T-cell (primary cell): ENCODE measurements around the gene AK8. TPM values are rescaled to one million over a fixed set of nuclear protein-coding genes. Genes with fewer than 3 reads are reported as not detected.

Experiments used
- ATAC-seq, 4 experiments: fragments of 200-7000 bp in 3 of 4; fragments of 150-1000 bp in 1 of 4; cut with Tn5 transposase; replicated peaks in 1 of 4; 1 replicate in 3 of 4; 2 replicates in 1 of 4; pipeline ENCODE4 v1.10.0; 2021; ENCODE audit warnings: moderate library complexity in 3 of 4, mild to moderate bottlenecking in 2 of 4, moderate number of reproducible peaks in 1 of 4
- CTCF ChIA-PET, 2 donors: fragments of 300-600 bp; sonication (Branson Sonifier 250); formaldehyde crosslinking; loops; one replicate each; lab custom pipeline; 2022; ENCODE audit warnings: antibody characterized with exemption in 2 of 2; lab: Charles Lee
- POLR2A ChIA-PET, 2 donors: fragments of 300-600 bp; sonication (Branson Sonifier 250); formaldehyde crosslinking; loops; one replicate each; lab custom pipeline; 2022; ENCODE audit warnings: antibody characterized with exemption in 2 of 2; lab: Charles Lee
- DNase-seq, 35 experiments: peaks; one replicate each; pipeline versions ENCODE4 v3.0.0 to v3.0.0-alpha.2; 2013 to 2023
- H3K27ac ChIP-seq: one replicate; pipeline ENCODE4 v1.5.1; 2013; ENCODE audit warnings: low read length
- H3K27me3 ChIP-seq, 2 experiments: replicated peaks in 1 of 2; 1 replicate in 1 of 2; 2 replicates in 1 of 2; pipeline versions ENCODE4 v1.6.1 to v1.7.0; 2013; ENCODE audit warnings: low read length in 1 of 2, mixed read lengths in 1 of 2; ENCODE audit not compliant: control insufficient read depth in 2 of 2, insufficient read depth in 2 of 2; ENCODE audit errors: extremely low read depth in 1 of 2
- H3K36me3 ChIP-seq, 2 donors: 1 replicate in 1 of 2; 2 replicates in 1 of 2; pipeline versions ENCODE4 v1.6.1 to v1.7.0; 2013; ENCODE audit warnings: low read length in 1 of 2; ENCODE audit not compliant: control insufficient read depth in 2 of 2, insufficient read depth in 1 of 2; ENCODE audit errors: extremely low read depth in 1 of 2
- H3K4me1 ChIP-seq, 2 experiments: 1 replicate in 1 of 2; 2 replicates in 1 of 2; pipeline versions ENCODE4 v1.6.1 to v1.7.0; 2013; ENCODE audit warnings: low read length in 2 of 2, mixed read lengths in 1 of 2; ENCODE audit not compliant: insufficient read depth in 2 of 2, control insufficient read depth in 1 of 2; ENCODE audit errors: extremely low read depth in 1 of 2
- H3K4me3 ChIP-seq, 2 donors: 1 replicate in 1 of 2; 2 replicates in 1 of 2; pipeline versions ENCODE4 v1.5.1 to v1.7.0; 2013; ENCODE audit warnings: mild to moderate bottlenecking in 2 of 2, low read length in 1 of 2, moderate library complexity in 1 of 2; ENCODE audit not compliant: control insufficient read depth in 1 of 2; ENCODE audit errors: extremely low read depth in 1 of 2
- H3K9me3 ChIP-seq: 2 replicates; pipeline ENCODE4 v1.7.0; 2013
- H3K27ac Mint-ChIP-seq, 2 donors: one replicate each; pipeline ENCODE4 v1.8.0; 2020 to 2021; ENCODE audit warnings: mild to moderate bottlenecking in 2 of 2, mixed read lengths in 2 of 2
- H3K27me3 Mint-ChIP-seq, 2 donors: one replicate each; pipeline ENCODE4 v1.8.0; 2021 to 2022; ENCODE audit warnings: mixed read lengths in 2 of 2
- H3K36me3 Mint-ChIP-seq: one replicate; pipeline ENCODE4 v1.8.0; 2021; ENCODE audit warnings: mixed read lengths
- H3K4me1 Mint-ChIP-seq, 3 donors: one replicate each; pipeline ENCODE4 v1.8.0; 2020 to 2022; ENCODE audit warnings: mixed read lengths in 3 of 3, mild to moderate bottlenecking in 1 of 3
- H3K4me3 Mint-ChIP-seq, 3 donors: one replicate each; pipeline ENCODE4 v1.8.0; 2020 to 2022; ENCODE audit warnings: mild to moderate bottlenecking in 3 of 3, mixed read lengths in 3 of 3, moderate library complexity in 3 of 3
- H3K9me3 Mint-ChIP-seq, 3 donors: one replicate each; pipeline ENCODE4 v1.8.0; 2020 to 2022; ENCODE audit warnings: mixed read lengths in 3 of 3
- WGBS: methylation state at CpG from one replicate; pipeline ENCODE4 v1.1.5; 2013; ENCODE audit warnings: missing lambda C conversion rate; ENCODE audit not compliant: insufficient coverage; 5-methylcytosine and 5-hydroxymethylcytosine counted together
- total RNA-seq, 35 experiments: library from RNA in 6 of 35; stranded (reverse) in 6 of 35; fragments of 120-200 nt in 1 of 35; gene quantifications; one replicate each; pipeline versions ENCODE4 v1.2.1 to v1.2.4 and lab custom pipeline; 2013 to 2026

AK8 gene
- total RNA-seq, 5 donors from 2014 or later (not counting 1 experiment from before 2014, with no cell fraction given) = not detected

GRCh38 chr9:132729235-132729890, 148.7 kb downstream of the AK8 start:
- Histone ChIP-seq H3K4me3 (no peak overlapping the region), H3K27me3 (peaks cover 0 to 36% of the 10 kb centered on the region in 2 experiments), H3K9me3 (no peaks in the 10 kb centered on the region), H3K36me3 (no peaks in the 10 kb centered on the region), H3K4me1 (no peaks in the 10 kb centered on the region), H3K27ac (no peak overlapping the region)
- H3K27ac Mint-ChIP-seq = no peak overlapping the region
- no peaks in the 10 kb centered on the region for H3K9me3 Mint-ChIP-seq
- ATAC-seq (no peak), DNase-seq (no peak)
- ChIA-PET POLR2A (no interaction called here), CTCF (no interaction called here)
- WGBS = 73% methylated on average over 5 of the region's 5 CpGs
- peaks cover 23 to 35% of the 10 kb centered on the region in 2 donors for H3K27me3 Mint-ChIP-seq
- no peak overlapping the region for H3K4me3 Mint-ChIP-seq
- no peaks in the 10 kb centered on the region for H3K36me3 Mint-ChIP-seq
- H3K4me1 Mint-ChIP-seq = no peaks in the 10 kb centered on the region

- H3K4me3 Mint-ChIP-seq = no peak overlapping the region
- ChIA-PET POLR2A (no interaction called here), CTCF (no interaction called here)
- Histone ChIP-seq H3K9me3 (no peaks in the 10 kb centered on the region), H3K36me3 (no peaks in the 10 kb centered on the region), H3K27me3 (peaks cover 0 to 35% of the 10 kb centered on the region in 2 experiments), H3K4me1 (no peaks in the 10 kb centered on the region), H3K4me3 (no peak overlapping the region), H3K27ac (no peak overlapping the region)
- no peaks in the 10 kb centered on the region for H3K36me3 Mint-ChIP-seq
- no peaks in the 10 kb centered on the region for H3K4me1 Mint-ChIP-seq
- WGBS = no CpG with 5 or more reads among the region's 2 CpGs
- DNase-seq = no peak
- no peak for ATAC-seq
- H3K9me3 Mint-ChIP-seq = no peaks in the 10 kb centered on the region
- H3K27ac Mint-ChIP-seq = no peak overlapping the region
- H3K27me3 Mint-ChIP-seq = peaks cover 23 to 40% of the 10 kb centered on the region in 2 donors
Observed at GRCh38 chr9:132728497-132728896, 149.6 kb downstream of the AK8 start.

DNA sequence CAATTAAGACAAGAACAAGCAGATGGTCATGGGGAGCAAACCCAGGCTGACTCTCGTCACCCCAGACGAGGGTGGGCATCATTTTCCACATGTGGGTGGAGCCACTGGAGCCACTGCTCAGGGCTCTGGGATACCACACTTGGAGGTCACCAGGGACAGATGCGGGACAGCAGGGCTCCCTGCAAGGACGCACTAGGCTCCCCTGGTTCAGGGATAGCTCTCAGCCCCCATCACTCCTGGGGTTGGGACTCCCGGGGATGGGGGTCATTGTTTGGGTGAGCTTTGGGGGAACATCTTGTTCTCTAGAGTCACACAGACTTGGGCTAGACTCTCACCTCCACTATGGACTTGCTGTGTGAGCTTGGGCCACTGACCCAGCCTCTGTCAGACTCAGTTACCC, 150.0 kb downstream of the AK8 start:
- POLR2A ChIA-PET = no interaction called here
- 76% methylated on average over 2 of the region's 5 CpGs for WGBS
- no peak overlapping the region for H3K27ac Mint-ChIP-seq
- no peaks in the 10 kb centered on the region for H3K4me1 Mint-ChIP-seq
- H3K27me3 Mint-ChIP-seq = peaks cover 25 to 43% of the 10 kb centered on the region in 2 donors
- H3K27ac ChIP-seq = no peak overlapping the region
- H3K9me3 Mint-ChIP-seq = no peaks in the 10 kb centered on the region
- H3K4me3 Mint-ChIP-seq = no peak overlapping the region
- H3K4me3 ChIP-seq = no peak overlapping the region
- no peaks in the 10 kb centered on the region for H3K36me3 Mint-ChIP-seq
- no peaks in the 10 kb centered on the region for H3K36me3 ChIP-seq
- H3K4me1 ChIP-seq = no peaks in the 10 kb centered on the region
- CTCF ChIA-PET = no interaction called here
- H3K27me3 ChIP-seq = peaks cover 0 to 31% of the 10 kb centered on the region in 2 experiments
- no peaks in the 10 kb centered on the region for H3K9me3 ChIP-seq
- DNase-seq (no peak), ATAC-seq (no peak)

GRCh38 chr9:132726576-132727130, 151.4 kb downstream of the AK8 start:
- no peak overlapping the region for H3K27ac Mint-ChIP-seq
- ChIA-PET POLR2A (no interaction called here), CTCF (no interaction called here)
- ATAC-seq (no peak), DNase-seq (no peak)
- Histone ChIP-seq H3K27me3 (peaks cover 0 to 34% of the 10 kb centered on the region in 2 experiments), H3K4me3 (no peak overlapping the region), H3K27ac (no peak overlapping the region), H3K9me3 (no peaks in the 10 kb centered on the region), H3K4me1 (no peaks in the 10 kb centered on the region), H3K36me3 (no peaks in the 10 kb centered on the region)
- no peaks in the 10 kb centered on the region for H3K36me3 Mint-ChIP-seq
- peaks cover 24 to 40% of the 10 kb centered on the region in 2 donors for H3K27me3 Mint-ChIP-seq
- H3K9me3 Mint-ChIP-seq = no peaks in the 10 kb centered on the region
- WGBS = 61% methylated on average over 3 of the region's 8 CpGs
- no peaks in the 10 kb centered on the region for H3K4me1 Mint-ChIP-seq
- H3K4me3 Mint-ChIP-seq = no peak overlapping the region

- Histone ChIP-seq H3K4me3 (no peak overlapping the region), H3K36me3 (no peaks in the 10 kb centered on the region), H3K4me1 (no peaks in the 10 kb centered on the region), H3K27me3 (peaks cover 0 to 32% of the 10 kb centered on the region in 2 experiments), H3K9me3 (no peaks in the 10 kb centered on the region), H3K27ac (no peak overlapping the region)
- ChIA-PET POLR2A (no interaction called here), CTCF (interaction anchor here in 1 of 2 donors (0.6 kb wide), 1 partner anchor 1593 kb away, joined by 4 read pairs; no protein-coding TSS in a partner anchor)
- H3K4me1 Mint-ChIP-seq = no peaks in the 10 kb centered on the region
- no peak overlapping the region for H3K27ac Mint-ChIP-seq
- no peaks in the 10 kb centered on the region for H3K36me3 Mint-ChIP-seq
- no peak for DNase-seq
- no peaks in the 10 kb centered on the region for H3K9me3 Mint-ChIP-seq
- H3K4me3 Mint-ChIP-seq = no peak overlapping the region
- 88% methylated on average over 6 of the region's 13 CpGs for WGBS
- no peak for ATAC-seq
- H3K27me3 Mint-ChIP-seq = peaks cover 16 to 29% of the 10 kb centered on the region in 2 donors
Observed at GRCh38 chr9:132725306-132725705, 152.8 kb downstream of the AK8 start.

- peaks cover 23 to 30% of the 10 kb centered on the region in 2 donors for H3K27me3 Mint-ChIP-seq
- Histone ChIP-seq H3K36me3 (no peaks in the 10 kb centered on the region), H3K4me1 (no peaks in the 10 kb centered on the region), H3K27ac (no peak overlapping the region), H3K4me3 (no peak overlapping the region), H3K27me3 (peaks cover 0 to 37% of the 10 kb centered on the region in 2 experiments), H3K9me3 (no peaks in the 10 kb centered on the region)
- no peak overlapping the region for H3K27ac Mint-ChIP-seq
- DNase-seq = no peak
- H3K9me3 Mint-ChIP-seq = no peaks in the 10 kb centered on the region
- no peaks in the 10 kb centered on the region for H3K36me3 Mint-ChIP-seq
- H3K4me3 Mint-ChIP-seq = no peak overlapping the region
- WGBS = 73% methylated on average over 2 of the region's 4 CpGs
- no peaks in the 10 kb centered on the region for H3K4me1 Mint-ChIP-seq
- no peak for ATAC-seq
- ChIA-PET POLR2A (no interaction called here), CTCF (no interaction called here)
Observed at GRCh38 chr9:132723809-132724208, 154.3 kb downstream of the AK8 start.
